H1 (cell line): ENCODE results near the gene GGT6. TPM values are rescaled to one million over a fixed set of nuclear protein-coding genes. Genes with fewer than 3 reads are reported as not detected.

Source experiments
- CTCF ChIA-PET: fragments of 300-600 bp; sonication (Branson Sonifier 250); formaldehyde crosslinking; loops from one replicate; lab custom pipeline; 2021; ENCODE audit not compliant: partially characterized antibody; lab: Charles Lee
- POLR2A ChIA-PET: fragments of 300-600 bp; sonication (Branson Sonifier 250); formaldehyde crosslinking; loops from one replicate; lab custom pipeline; 2021; ENCODE audit warnings: inconsistent platforms; ENCODE audit not compliant: partially characterized antibody; lab: Charles Lee
- DNase-seq, 2 experiments: peaks; one replicate each; pipeline versions ENCODE4 v3.0.0 to v3.0.0-alpha.2; 2010 to 2022; ENCODE audit warnings: low spot score in 2 of 2, low read depth in 1 of 2, mixed read lengths in 1 of 2
- FAIRE-seq: peaks from 2 replicates; lab custom pipeline; 2011; peaks lifted over from hg19 to GRCh38; lab: Jason Lieb, UNC
- H2AFZ ChIP-seq: 2 replicates; pipeline ENCODE4 v1.8.1; 2012; ENCODE audit warnings: low read length, inconsistent platforms
- H2AK5ac ChIP-seq: 2 replicates; pipeline ENCODE4 v1.6.1; 2013; ENCODE audit warnings: low read depth, low read length
- H2BK120ac ChIP-seq: replicated peaks from 2 replicates; pipeline ENCODE3; 2013; ENCODE audit warnings: low read depth, low read length, inconsistent platforms
- H2BK12ac ChIP-seq: 2 replicates; pipeline ENCODE4 v1.6.1; 2013; ENCODE audit warnings: low read depth, low read length
- H2BK15ac ChIP-seq: 2 replicates; pipeline ENCODE4 v1.6.1; 2013; ENCODE audit warnings: low read length
- H2BK20ac ChIP-seq: 2 replicates; pipeline ENCODE4 v1.6.1; 2013; ENCODE audit warnings: low read length
- H2BK5ac ChIP-seq: 2 replicates; pipeline ENCODE4 v1.6.1; 2013; ENCODE audit warnings: low read depth, low read length
- H3K14ac ChIP-seq: 2 replicates; pipeline ENCODE4 v1.6.1; 2013; ENCODE audit warnings: inconsistent platforms; ENCODE audit not compliant: insufficient read length
- H3K18ac ChIP-seq: 2 replicates; pipeline ENCODE4 v1.6.1; 2013; ENCODE audit warnings: low read length; ENCODE audit errors: extremely low read depth
- H3K23ac ChIP-seq: 2 replicates; pipeline ENCODE4 v1.6.1; 2013; ENCODE audit warnings: inconsistent platforms; ENCODE audit not compliant: insufficient read length
- H3K23me2 ChIP-seq: 2 replicates; pipeline ENCODE4 v1.6.1; 2013; ENCODE audit warnings: low read depth, low read length
- H3K27ac ChIP-seq: 2 replicates; pipeline ENCODE4 v1.6.1; 2011; ENCODE audit warnings: low read depth, low read length, inconsistent platforms
- H3K27me3 ChIP-seq, 4 experiments: replicated peaks in 1 of 4; 1 replicate in 1 of 4; 2 replicates in 3 of 4; pipeline versions ENCODE4 v1.6.1 to v1.8.1; 2011 to 2013; ENCODE audit warnings: low read length in 3 of 4, mild to moderate bottlenecking in 3 of 4, inconsistent platforms in 2 of 4, mixed read lengths in 2 of 4, moderate library complexity in 1 of 4; ENCODE audit not compliant: control insufficient read depth in 3 of 4, insufficient read depth in 3 of 4; ENCODE audit errors: extremely low read depth in 1 of 4
- H3K36me3 ChIP-seq, 4 experiments: 2 replicates each; pipeline versions ENCODE4 v1.6.1 to v1.8.1; 2011 to 2013; ENCODE audit warnings: mild to moderate bottlenecking in 4 of 4, low read length in 3 of 4, moderate library complexity in 2 of 4, control low read depth in 1 of 4, inconsistent platforms in 1 of 4; ENCODE audit not compliant: insufficient read depth in 4 of 4, control insufficient read depth in 2 of 4
- H3K4ac ChIP-seq: replicated peaks from 2 replicates; pipeline ENCODE3; 2013; ENCODE audit warnings: low read length, low read depth, mixed read lengths, inconsistent platforms; ENCODE audit not compliant: insufficient read length
- H3K4me1 ChIP-seq, 4 experiments: replicated peaks in 1 of 4; 1 replicate in 1 of 4; 2 replicates in 3 of 4; pipeline versions ENCODE4 v1.6.1 to v1.8.1; 2011 to 2013; ENCODE audit warnings: low read length in 3 of 4, inconsistent platforms in 2 of 4, mixed read lengths in 1 of 4; ENCODE audit not compliant: insufficient read depth in 4 of 4, control insufficient read depth in 3 of 4
- H3K4me2 ChIP-seq, 2 experiments: 2 replicates each; pipeline versions ENCODE4 v1.6.1 to v1.8.1; 2011 to 2013; ENCODE audit warnings: low read depth in 2 of 2, low read length in 2 of 2, control low read depth in 1 of 2, inconsistent platforms in 1 of 2, mild to moderate bottlenecking in 1 of 2; ENCODE audit not compliant: insufficient read depth in 1 of 2
- H3K4me3 ChIP-seq, 4 experiments: fragments of 200-600, 300-600 bp in 1 of 4; sonication (generic), shearing (Covaris generic), sonication (Bioruptor Twin) in 1 of 4; 2 replicates each; pipeline versions ENCODE4 v1.5.1 to v1.8.1; 2011 to 2016; ENCODE audit warnings: low read length in 4 of 4, low read depth in 3 of 4, control low read depth in 2 of 4, inconsistent platforms in 2 of 4, mild to moderate bottlenecking in 2 of 4, mixed read lengths in 1 of 4, moderate library complexity in 1 of 4; ENCODE audit not compliant: insufficient read depth in 2 of 4; ENCODE audit errors: extremely low read depth in 1 of 4
- H3K56ac ChIP-seq: replicated peaks from 2 replicates; pipeline ENCODE3; 2013; ENCODE audit warnings: low read depth, mild to moderate bottlenecking, mixed read lengths, low read length, inconsistent platforms; ENCODE audit not compliant: insufficient read length
- H3K79me1 ChIP-seq: 2 replicates; pipeline ENCODE4 v1.6.1; 2013; ENCODE audit warnings: low read depth, low read length, control low read depth
- H3K79me2 ChIP-seq, 2 experiments: 2 replicates each; pipeline versions ENCODE4 v1.6.1 to v1.8.1; 2012 to 2013; ENCODE audit warnings: low read length in 2 of 2, mild to moderate bottlenecking in 2 of 2, inconsistent platforms in 1 of 2; ENCODE audit not compliant: insufficient read depth in 2 of 2, control insufficient read depth in 1 of 2
- H3K9ac ChIP-seq, 4 experiments: replicated peaks in 1 of 4; 1 replicate in 1 of 4; 2 replicates in 3 of 4; pipeline versions ENCODE4 v1.6.1 to v1.8.1; 2011 to 2013; ENCODE audit warnings: low read depth in 3 of 4, low read length in 3 of 4, control low read depth in 2 of 4, mild to moderate bottlenecking in 2 of 4, moderate library complexity in 2 of 4, inconsistent platforms in 1 of 4; ENCODE audit errors: extremely low read depth in 1 of 4
- H3K9me3 ChIP-seq, 2 experiments: 2 replicates each; pipeline versions ENCODE4 v1.6.1 to v1.8.1; 2012 to 2013; ENCODE audit warnings: mild to moderate bottlenecking in 2 of 2, moderate library complexity in 2 of 2, control low read depth in 1 of 2, inconsistent platforms in 1 of 2, low read depth in 1 of 2, low read length in 1 of 2, mixed read lengths in 1 of 2; ENCODE audit not compliant: insufficient read depth in 2 of 2
- H4K20me1 ChIP-seq, 2 experiments: replicated peaks in 1 of 2; 2 replicates each; pipeline versions ENCODE3 to v1.8.1; 2011 to 2013; ENCODE audit warnings: inconsistent platforms in 2 of 2, low read length in 2 of 2, mild to moderate bottlenecking in 1 of 2; ENCODE audit not compliant: insufficient read depth in 2 of 2, control insufficient read depth in 1 of 2
- H4K5ac ChIP-seq: 2 replicates; pipeline ENCODE4 v1.6.1; 2013; ENCODE audit warnings: low read length, low read depth, mixed read lengths, inconsistent platforms; ENCODE audit not compliant: insufficient read length
- H4K8ac ChIP-seq: 2 replicates; pipeline ENCODE4 v1.8.0; 2013; ENCODE audit warnings: mild to moderate bottlenecking, moderate library complexity, low read length, inconsistent platforms; ENCODE audit not compliant: insufficient read depth; ENCODE audit errors: extremely low read depth
- H4K91ac ChIP-seq: replicated peaks from 2 replicates; pipeline ENCODE3; 2013; ENCODE audit warnings: low read length, mixed read lengths, inconsistent platforms; ENCODE audit not compliant: insufficient read length
- HDAC2 ChIP-seq, 2 experiments: fragments of 300-600 bp in 1 of 2; sonication (generic) in 1 of 2; IDR thresholded peaks; 2 replicates each; pipeline ENCODE4 v1.6.1; 2011 to 2012; ENCODE audit warnings: low read depth in 2 of 2, low read length in 2 of 2, mild to moderate bottlenecking in 2 of 2, moderate library complexity in 2 of 2, borderline replicate concordance in 1 of 2, inconsistent platforms in 1 of 2
- KDM5A ChIP-seq: fragments of 200-600 bp; IDR thresholded peaks from 2 replicates; pipeline ENCODE4 v1.7.1; 2012; ENCODE audit warnings: mild to moderate bottlenecking, low read length, inconsistent platforms, mixed read lengths
- POLR2A ChIP-seq, 2 experiments: IDR thresholded peaks; 1 replicate in 1 of 2; 2 replicates in 1 of 2; pipeline ENCODE4 v1.6.1; 2011; ENCODE audit warnings: low read depth in 2 of 2, low read length in 2 of 2, mild to moderate bottlenecking in 2 of 2; ENCODE audit errors: control extremely low read depth in 1 of 2
- POU5F1 ChIP-seq: IDR thresholded peaks from 2 replicates; pipeline ENCODE4 v1.6.1; 2011; ENCODE audit warnings: low read depth, mild to moderate bottlenecking, low read length, moderate library complexity
- ZNF274 ChIP-seq: IDR thresholded peaks from 2 replicates; pipeline ENCODE4 v1.7.0; 2012; ENCODE audit warnings: low read length, borderline replicate concordance; ENCODE audit errors: extremely low read depth
- WGBS, 2 experiments: shearing (Covaris generic) in 1 of 2; methylation state at CpG; one replicate each; pipeline versions ENCODE4 v1.1.6 to v1.1.7; 2013 to 2015; ENCODE audit warnings: low lambda C conversion rate in 2 of 2, mixed read lengths in 2 of 2, inconsistent platforms in 1 of 2, low coverage in 1 of 2, missing lambda C conversion rate in 1 of 2; ENCODE audit not compliant: insufficient replicate concordance in 2 of 2, insufficient coverage in 1 of 2, insufficient read length in 1 of 2; ENCODE audit errors: extremely low coverage in 1 of 2, missing lambda C conversion rate in 1 of 2; 5-methylcytosine and 5-hydroxymethylcytosine counted together
- polyA plus RNA-seq, 7 experiments: library from polyadenylated mRNA; depleted of rRNA in 3 of 7; stranded (reverse) in 5 of 7; unstranded in 2 of 7; fragments of >200 nt in 5 of 7; fragments of 200-250 nt in 2 of 7; gene quantifications; 1 replicate in 5 of 7; 2 replicates in 1 of 7; 4 replicates in 1 of 7; pipeline versions ENCODE4 v1.2.1 to v1.2.3, GENCODE V29; 2011 to 2013; ENCODE audit warnings: missing spikeins in 2 of 7, mixed read lengths in 2 of 7
- total RNA-seq: library from RNA; stranded (reverse); fragmentation: NEBNext Ultra II Directional; extraction: Animal tissue kit (Norgen Biotek cat#: 25700); gene quantifications from 2 replicates; pipeline ENCODE4 v1.2.1, GENCODE V29; 2021
- TF ChIP-seq, protein P1 (sequence below): IDR thresholded peaks from 2 replicates; pipeline ENCODE4 v1.6.1; 2012; ENCODE audit warnings: inconsistent platforms
- TF ChIP-seq, protein P2 (sequence below): IDR thresholded peaks from 2 replicates; pipeline ENCODE4 v1.6.1; 2012; ENCODE audit warnings: low read length, inconsistent platforms
- TF ChIP-seq, protein P3 (sequence below): IDR thresholded peaks from 2 replicates; pipeline ENCODE4 v1.6.1; 2012; ENCODE audit warnings: inconsistent platforms

The GGT6 gene
- total and polyA plus RNA-seq, 2 of the 8 experiments (the other 6 are each of a cell fraction or from before 2014, with no cell fraction given) = 0.18 TPM; not detected in 1

DNA sequence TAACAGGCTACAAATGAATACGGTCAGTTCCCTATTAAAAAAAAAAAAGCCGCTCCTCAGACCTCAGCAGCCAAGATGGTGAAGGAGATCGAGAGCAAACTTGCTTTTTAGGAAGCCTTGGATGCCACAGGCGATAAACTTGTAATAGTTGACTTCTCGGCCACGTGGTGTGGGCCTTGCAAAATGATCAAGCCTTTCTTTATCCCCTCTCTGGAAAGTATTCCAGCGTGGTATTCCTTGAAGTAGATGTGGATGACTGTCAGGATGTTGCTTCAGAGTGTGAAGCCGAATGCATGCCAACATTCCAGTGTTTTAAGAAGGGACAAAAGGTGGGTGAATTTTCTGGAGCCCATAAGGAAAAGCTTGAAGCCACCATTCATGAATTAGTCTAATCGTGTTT lies 11.8 kb upstream of the GGT6 start:
- Histone ChIP-seq H3K4me3 (no peak overlapping the region), H3K9me3 (no peaks in the 10 kb centered on the region), H2BK20ac (no peak overlapping the region), H3K23ac (no peak overlapping the region), H3K18ac (no peak overlapping the region), H3K79me2 (no peaks in the 10 kb centered on the region), H3K4me1 (peaks cover 9 to 21% (median 15%) of the 10 kb centered on the region in 4 experiments), H3K36me3 (no peaks in the 10 kb centered on the region), H2BK15ac (no peak overlapping the region), H3K27ac (no peak overlapping the region), H3K14ac (no peak overlapping the region), H3K4ac (no peak overlapping the region), H3K79me1 (no peaks in the 10 kb centered on the region), H2BK12ac (no peak overlapping the region), H3K56ac (no peak overlapping the region), H3K27me3 (no peaks in the 10 kb centered on the region), H3K9ac (no peak overlapping the region), H3K4me2 (no peak overlapping the region), H3K23me2 (no peaks in the 10 kb centered on the region; the same call in 1 of the 2 replicates), H2BK5ac (no peak overlapping the region), H2AK5ac (no peak overlapping the region), H4K20me1 (no peaks in the 10 kb centered on the region), H2BK120ac (no peak overlapping the region), H2AFZ (no peak overlapping the region), H4K91ac (no peak overlapping the region), H4K8ac (no peak overlapping the region), H4K5ac (no peak overlapping the region)
- ChIA-PET POLR2A (no interaction called here), CTCF (interaction anchor here (1.1 to 7.2 kb wide), 3 partner anchors 11 to 52 kb away, joined by 4 to 170 read pairs (median 10); partner anchors contain the start of gene GGT6)
- TF ChIP-seq KDM5A (no peak), HDAC2 (IDR thresholded peaks at IDR 0.05; ENCODE audit: borderline replicate concordance in 1 of 2, low read depth in 2 of 2, low read length in 2 of 2) (no peak), POU5F1 (no peak), POLR2A (IDR thresholded peaks at IDR 0.05; ENCODE audit: control extremely low read depth in 1 of 2, low read depth in 2 of 2, low read length in 2 of 2) (no peak), ZNF274 (no peak)
- TF ChIP-seq, protein P1, sequence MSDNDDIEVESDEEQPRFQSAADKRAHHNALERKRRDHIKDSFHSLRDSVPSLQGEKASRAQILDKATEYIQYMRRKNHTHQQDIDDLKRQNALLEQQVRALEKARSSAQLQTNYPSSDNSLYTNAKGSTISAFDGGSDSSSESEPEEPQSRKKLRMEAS = no peak
- TF ChIP-seq, protein P2, sequence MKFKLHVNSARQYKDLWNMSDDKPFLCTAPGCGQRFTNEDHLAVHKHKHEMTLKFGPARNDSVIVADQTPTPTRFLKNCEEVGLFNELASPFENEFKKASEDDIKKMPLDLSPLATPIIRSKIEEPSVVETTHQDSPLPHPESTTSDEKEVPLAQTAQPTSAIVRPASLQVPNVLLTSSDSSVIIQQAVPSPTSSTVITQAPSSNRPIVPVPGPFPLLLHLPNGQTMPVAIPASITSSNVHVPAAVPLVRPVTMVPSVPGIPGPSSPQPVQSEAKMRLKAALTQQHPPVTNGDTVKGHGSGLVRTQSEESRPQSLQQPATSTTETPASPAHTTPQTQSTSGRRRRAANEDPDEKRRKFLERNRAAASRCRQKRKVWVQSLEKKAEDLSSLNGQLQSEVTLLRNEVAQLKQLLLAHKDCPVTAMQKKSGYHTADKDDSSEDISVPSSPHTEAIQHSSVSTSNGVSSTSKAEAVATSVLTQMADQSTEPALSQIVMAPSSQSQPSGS = no peak
- TF ChIP-seq, protein P3, sequence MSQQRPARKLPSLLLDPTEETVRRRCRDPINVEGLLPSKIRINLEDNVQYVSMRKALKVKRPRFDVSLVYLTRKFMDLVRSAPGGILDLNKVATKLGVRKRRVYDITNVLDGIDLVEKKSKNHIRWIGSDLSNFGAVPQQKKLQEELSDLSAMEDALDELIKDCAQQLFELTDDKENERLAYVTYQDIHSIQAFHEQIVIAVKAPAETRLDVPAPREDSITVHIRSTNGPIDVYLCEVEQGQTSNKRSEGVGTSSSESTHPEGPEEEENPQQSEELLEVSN = no peak
- 80% methylated on average over 9 of the region's 9 CpGs; no CpG with 5 or more reads in 1 of the 2 experiments for WGBS, 2 experiments
- DNase-seq = no peak
- FAIRE-seq = no peak
